Activated CD8-positive, alpha-beta memory T cell treated with anti-CD3 and anti-CD28 coated beads, Interleukin-2, amount 50 U/mL, for 24 hours (primary cell): ENCODE measurements around the gene NUP153.

Experiments
- DNase-seq: peaks from one replicate; pipeline ENCODE4 v3.0.0-alpha.2; 2020; ENCODE audit errors: extremely low read depth

Gene NUP153

DNA sequence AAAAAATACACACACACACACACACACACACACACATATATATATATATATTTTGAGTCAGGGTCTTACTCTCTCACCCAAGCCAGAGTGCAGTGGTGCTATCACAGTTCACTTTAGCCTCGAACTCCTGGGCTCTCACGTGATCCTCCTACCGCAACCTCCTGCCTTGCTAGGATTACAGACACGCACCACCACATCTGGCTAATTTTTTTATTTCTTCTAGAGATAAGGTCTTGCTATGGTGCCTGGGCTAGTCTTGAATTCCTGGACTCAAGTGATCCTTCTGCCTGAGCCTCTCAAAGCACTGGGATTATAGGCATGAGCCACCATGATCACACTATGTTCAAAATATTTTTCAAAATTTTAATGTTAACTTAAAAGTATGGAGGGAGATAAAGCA lies 43.5 kb downstream of the NUP153 start:
- no peak for DNase-seq

DNA sequence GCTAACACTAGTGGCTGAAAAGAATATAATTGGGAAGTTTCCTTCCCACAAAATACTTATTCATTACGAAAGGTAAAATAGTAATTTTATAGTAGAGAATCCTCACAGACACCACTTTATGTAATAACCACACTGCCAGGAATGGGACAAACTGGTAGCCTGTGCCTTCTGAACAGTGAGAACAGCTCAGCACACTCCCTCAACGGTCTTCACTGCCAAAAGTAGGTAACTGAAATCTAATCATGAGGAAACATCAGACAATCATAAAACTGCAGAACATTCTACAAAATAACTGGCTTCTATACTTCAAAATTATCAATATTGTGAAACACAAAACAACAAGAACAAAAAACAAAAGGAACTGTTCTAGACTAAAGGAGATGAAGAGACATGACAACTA lies 44.1 kb downstream of the NUP153 start:
- DNase-seq, result no peak

DNA sequence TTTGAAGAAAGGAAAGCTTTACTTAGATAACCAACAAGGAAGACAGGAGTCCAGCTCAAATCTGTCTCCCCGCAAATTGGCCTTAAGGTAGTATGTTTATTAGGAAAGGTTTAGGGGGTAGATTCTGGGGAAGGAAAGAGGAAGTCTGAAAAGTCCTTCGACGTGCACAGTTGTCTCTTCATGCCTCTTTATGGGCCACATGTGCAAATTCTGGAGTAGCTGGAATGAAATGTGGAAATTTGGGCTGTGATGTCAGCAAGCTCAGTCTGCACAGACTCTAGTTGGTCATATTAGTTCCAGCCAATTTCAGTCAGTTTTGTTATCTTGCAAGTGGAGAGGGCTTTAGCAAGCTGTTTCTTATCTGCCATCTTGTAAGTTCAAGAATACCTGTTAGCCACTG lies 50.1 kb downstream of the NUP153 start:
- DNase-seq, result no peak

DNA sequence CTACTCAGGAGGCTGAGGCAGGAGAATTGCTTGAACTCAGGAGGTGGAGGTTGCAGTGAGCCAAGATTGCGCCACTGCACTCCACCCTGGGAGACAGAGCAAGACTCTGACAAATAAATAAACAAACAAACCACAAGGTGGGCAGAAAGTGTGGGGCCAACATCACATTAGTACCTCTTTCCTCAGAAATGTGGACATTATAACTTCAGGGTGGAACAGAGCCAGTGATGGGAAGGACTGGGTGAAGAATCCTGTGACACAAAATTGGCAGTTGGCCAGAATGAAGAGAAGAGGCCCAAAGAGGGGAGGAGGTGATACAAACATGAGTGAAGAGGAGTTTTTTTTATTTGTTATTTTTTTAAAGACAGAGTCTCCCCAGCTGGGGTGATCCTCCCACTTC lies 50.6 kb downstream of the NUP153 start:
- DNase-seq, result no peak

DNA sequence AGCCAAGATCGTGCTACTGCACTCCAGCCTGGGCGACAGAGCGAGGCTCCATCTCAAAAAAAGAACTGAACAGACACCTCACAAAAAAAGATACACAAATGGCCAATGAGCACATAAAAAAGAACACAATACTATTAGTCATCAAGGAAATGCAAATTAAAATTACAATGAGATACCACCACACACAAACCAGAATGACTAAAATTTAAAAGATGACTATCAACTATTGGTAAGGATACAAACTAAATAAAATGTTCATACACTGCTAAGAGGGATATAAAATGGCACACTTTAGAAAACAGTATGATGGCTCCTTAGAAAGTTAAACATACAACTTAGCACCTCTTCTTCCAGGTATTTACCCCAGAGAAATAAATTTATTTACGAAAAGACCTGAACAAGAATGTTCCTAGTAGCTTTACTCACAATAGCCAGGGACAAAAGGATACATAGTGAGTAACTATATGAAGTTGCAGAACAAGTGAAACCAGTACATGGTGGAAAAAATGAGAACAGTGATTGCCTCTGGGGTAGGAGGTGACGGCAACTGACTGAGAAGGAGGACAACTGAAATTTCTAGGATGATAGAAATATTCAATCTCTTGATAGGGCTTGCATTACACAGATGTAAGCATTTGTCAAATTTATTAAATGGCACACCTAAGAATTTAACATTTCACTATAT lies 53.4 kb downstream of the NUP153 start:
- no peak for DNase-seq

DNA sequence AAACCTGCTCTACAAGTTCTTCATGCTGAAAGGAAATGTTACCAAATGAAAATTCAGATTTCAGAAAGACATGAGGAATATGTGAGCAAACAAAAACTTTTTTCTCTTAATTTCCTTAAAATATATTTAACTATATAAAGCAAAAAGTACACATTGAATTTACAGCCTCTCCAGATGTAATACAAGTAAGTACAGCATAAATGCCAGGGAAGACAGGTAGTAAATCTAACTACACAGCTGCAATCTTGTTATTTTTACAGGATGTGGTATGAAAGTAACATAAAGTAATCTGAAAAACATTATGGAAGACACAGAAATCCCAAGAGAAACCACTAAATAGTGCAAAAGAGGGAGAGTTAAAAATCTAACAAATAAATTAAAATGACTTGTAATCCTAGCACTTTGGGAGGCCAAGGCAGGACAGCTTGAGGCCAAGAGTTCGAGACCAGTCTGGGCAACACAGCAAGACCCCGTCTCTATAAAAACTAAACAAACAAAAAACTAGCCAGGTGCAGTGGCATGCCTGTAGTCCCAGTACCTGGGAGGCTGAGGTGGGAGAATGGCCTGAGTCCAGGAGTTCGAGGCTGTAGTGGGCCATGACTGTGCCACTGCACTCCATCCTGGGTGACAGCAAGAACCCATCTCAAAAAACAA lies 55.9 kb downstream of the NUP153 start:
- DNase-seq, result no peak

DNA sequence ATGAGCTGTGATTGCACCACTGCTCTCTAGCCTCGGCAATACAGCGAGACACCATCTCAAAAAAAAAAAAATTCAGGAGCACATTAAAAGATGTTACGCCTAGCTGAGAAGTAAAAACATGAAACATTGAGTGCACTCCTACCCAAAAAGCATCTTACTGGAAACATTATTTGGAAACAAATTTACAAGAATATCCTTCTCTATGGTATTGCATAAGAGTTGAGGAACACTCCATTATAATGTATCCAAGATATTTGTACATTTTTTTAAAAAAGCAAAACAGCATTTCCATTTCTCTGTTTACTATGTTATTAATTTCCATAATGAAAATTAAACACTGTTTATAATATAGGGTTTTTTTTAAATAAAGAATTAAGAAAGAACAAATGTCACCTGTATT lies 58.0 kb downstream of the NUP153 start:
- DNase-seq, result no peak

DNA sequence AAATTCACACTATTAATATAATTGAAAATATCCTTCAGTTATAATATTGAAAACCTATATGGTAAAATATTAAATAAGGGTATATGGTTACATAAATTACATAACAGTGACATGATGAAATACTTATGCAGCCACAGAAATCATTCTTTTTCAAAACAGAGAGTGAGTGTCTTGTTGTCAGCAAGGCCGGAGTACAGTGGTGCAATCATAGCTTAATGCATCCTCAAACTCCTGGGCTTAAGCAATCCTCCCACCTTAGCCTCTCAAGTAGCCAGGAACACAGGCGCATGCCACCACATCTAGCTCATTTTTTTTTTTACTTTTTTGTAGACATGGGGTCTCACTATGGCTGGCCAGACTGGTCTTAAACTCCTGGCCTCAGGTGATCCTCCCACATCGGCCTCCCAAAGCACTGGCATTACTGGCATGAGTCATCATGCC lies 66.2 kb downstream of the NUP153 start:
- no peak for DNase-seq

DNA sequence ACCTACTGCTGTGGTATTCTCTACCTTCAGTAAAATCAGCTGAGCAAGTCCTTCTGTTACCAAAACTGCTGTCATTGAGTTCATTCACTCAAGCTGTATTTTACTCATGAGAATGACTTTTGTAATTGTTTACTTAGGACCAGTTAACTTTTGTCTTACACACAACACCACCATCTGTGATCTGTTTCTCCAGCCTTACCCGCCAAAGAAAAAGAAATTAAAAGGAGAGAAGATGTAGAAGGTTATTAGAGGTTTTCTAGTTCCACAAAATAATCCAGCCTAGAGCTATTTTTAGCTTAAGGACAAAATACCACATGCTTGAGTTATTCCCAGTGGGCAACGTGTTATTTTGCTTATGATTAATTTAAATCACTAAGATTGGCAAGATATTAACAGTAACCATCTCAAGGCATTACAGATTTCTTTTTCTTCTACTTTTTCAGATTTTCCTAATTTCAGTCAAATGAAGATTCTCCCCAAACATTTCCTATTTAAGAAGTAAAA lies 68.5 kb downstream of the NUP153 start:
- no peak for DNase-seq

DNA sequence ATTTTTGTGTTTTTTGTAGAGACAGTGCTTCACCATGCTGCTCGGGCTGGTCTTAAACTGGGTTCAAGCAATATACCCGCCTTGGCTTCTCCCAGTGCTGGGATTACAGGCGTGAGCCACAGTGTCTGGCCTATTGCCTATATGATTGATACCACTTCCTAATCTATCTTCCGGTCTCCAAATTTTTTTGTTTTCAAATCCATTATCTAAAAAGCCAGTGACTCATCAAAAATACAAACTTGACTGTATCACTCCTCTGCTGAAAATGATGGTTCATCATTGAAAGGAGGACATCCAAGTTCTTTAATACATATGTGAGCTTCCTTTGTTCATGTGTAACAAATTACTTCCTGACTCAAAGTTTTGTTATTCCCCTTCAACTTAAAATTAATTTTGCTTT lies 71.2 kb downstream of the NUP153 start:
- no peak for DNase-seq

DNA sequence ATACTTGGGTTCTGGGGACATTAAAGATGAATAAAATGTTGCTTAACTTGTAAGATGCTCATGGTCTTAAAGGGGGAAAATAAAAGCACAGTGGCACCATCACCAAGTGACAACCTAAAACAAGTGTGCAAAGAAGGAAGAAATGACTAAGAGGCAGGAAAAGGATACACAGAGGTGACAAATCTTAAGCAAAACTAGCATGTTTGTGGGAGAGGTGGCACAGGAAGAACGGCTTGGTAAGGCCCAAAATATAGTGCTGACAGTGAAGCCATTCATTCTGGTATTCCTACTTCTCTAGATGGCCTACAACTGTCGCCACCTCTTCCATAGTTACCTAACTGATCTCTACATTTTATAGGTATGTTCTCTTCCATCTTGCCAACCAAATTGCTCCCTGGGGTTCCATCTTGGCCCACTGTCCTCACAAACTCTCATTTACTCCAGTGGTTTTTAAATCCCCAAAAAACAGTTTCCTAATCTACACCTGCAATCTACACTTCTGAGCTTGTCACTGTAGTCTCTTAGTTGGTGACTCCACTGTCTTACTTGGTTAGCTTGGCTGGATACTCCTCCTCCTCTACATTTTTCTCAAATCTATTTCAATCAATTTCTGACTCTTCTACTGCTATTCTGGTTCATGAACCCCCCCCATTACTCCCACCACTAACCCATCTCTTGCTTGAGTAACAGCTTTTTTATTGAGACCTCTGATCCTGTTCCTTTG lies 73.1 kb downstream of the NUP153 start:
- DNase-seq, result no peak

DNA sequence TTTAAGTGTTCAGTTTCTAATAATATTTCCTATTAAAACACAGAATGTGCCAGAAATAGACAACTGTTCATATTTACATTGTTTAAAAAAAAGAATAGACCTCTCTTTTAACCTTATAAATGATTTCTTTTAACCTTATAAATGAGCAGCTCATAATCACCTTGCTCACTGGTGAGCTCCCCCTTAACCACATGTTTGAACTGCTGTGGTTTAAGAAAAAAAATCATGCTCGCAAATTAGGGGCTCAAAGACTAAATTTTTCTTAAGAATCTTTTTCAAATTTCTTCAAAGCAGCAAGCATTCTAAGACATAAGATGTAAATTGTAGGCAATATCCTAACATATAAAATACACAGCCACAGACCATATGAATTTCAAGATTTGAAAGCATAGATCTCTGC lies 73.8 kb downstream of the NUP153 start:
- no peak for DNase-seq

DNA sequence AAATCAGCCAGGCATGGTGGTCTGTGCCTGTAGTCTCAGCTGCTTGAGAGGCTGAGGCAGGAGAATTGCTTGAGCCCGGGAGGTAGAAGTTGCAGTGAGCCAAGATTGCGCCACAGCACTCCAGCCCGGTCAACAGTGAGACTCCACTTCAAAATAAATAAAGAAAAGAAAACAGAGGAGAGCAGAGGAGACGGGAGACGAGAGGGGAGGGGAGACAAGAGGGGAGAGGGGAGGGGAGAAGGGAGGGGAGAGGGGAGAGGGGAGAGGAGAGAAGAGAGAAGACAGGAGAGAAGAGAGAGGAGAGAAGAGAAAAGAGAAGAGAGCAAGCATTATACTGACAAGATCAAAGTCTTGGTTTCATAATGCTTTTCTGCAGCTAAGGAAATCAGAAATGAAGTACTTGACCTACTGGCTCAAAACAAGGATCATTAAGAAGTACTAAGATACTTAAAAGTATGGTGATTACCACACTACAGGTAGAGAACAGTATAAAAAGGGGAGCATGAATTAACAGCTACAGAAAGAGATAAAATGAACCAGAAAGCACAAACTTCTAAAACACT lies 76.1 kb downstream of the NUP153 start:
- DNase-seq, result no peak

DNA sequence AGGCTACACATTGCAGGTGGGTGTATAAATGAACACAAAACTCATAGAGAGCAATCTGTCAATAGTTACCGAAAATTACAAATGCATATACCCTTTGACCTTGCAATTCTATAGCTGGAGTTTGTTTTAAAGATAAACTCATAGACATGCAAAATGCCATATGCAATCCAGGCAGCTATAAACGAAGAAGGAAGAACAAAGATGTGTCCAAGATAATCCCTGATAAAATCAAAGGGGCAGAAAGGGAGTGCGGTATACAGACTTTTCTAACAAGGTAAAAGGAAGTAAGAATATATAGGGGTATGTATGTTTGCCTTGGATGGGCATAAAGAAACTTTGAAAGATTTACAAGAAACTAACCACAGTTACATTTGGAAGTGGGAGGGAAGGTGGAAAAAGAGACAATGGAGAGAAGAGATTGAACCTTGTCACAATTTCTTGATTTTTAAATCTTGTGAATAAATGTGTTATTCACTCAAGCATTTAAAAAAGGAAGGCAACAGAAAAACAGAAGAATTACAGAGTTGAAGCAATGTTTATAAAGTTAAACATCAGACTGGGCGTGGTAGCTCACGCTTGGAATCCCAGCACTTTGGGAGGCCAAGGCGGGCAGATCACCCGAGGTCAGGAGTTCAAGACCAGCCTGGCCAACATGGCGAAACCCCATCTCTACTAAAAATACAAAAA lies 76.8 kb downstream of the NUP153 start:
- no peak for DNase-seq

DNA sequence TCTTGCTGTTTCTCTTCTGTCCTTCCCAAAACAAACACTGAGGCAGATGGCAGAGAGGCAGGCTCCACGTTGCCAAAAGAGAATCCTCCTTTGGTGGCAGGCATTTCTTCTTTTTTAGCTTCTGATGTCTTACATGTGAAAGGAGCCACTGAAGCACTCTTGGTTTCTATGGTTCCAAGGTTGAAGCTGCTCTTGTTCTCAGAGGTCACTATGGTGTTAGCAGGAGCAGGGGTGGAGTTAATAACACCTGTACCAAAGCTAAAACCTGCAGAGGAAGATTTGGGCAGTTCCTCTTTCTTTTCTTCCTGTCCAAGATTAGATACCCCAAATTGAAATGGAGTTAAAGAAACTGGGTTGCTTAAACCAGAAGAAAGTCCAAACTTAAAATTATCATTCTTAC lies 77.9 kb downstream of the NUP153 start:
- no peak for DNase-seq

DNA sequence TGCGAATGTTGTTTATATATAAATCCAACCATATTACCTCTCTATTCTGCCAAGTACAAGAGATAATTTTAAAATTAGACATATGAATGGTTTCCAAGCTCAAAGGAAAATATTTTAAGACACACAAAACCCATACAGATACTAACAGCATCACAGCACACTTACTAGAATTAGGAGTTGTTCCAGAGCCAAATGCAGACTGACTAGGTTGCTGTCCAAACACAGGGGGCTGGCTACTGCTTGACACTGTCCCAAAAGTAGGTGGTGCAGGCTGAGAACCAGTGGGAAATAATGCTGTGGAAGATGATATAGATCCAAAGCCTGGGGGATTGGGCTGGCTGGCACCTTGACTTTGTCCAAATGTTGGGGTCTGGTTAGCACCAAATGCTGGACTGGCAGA lies 82.3 kb downstream of the NUP153 start:
- DNase-seq, result no peak

DNA sequence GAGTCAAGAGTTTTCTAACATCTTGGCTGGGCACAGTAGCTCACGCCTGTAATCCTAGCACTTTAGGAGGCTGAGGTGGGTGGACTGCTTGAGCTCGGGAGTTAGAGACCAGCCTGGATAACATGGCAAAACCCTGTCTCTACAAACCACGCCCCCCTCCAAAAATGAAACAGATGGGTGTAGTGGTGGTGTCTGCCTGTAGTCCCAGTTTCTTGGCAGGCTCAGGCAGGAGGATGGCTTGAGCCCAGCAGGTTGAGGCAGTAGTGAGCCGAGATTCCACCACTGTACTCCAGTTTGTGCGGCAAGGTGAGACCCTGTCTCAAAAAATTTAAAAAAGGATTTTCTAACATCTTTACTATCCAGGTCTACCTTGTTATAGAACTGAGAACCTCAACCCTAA lies 84.6 kb downstream of the NUP153 start:
- DNase-seq, result no peak

DNA sequence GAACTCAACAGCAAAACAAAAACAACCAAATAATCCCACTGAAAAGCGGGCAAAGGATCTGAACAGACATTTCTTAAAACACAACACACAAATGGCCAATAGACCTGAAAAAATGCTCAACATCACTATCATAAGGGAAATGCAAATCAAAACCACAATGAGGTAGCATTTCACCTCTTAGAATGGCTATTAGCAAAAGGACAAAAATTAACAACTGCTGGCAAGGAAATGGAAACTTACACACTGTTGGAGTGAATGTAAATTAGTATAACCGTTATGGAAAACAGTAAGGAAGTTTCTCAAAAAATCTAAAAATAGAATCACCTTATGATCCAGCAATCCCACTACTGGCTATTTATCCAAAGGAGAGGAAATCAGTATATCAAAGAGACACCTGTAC lies 85.7 kb downstream of the NUP153 start:
- DNase-seq, result no peak

DNA sequence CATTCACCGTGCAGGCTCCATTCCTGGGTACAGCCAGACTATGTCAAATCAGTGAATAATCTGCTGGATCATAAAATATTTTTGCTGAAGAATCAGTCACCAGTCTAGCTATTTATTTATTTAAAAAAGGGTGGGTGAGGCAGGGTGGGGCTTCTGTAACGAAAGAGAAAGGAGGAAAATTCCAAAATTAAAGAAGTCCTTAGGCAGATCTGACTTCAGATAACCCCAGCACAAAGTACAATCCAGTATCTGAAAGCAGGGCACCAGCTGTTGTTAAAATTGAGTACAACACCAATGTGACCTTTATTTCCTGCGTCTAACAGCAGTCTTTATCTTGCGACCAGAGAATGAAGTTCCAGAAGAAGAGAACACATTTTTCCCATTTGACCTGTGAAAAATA lies 90.9 kb downstream of the NUP153 start:
- DNase-seq, result no peak

DNA sequence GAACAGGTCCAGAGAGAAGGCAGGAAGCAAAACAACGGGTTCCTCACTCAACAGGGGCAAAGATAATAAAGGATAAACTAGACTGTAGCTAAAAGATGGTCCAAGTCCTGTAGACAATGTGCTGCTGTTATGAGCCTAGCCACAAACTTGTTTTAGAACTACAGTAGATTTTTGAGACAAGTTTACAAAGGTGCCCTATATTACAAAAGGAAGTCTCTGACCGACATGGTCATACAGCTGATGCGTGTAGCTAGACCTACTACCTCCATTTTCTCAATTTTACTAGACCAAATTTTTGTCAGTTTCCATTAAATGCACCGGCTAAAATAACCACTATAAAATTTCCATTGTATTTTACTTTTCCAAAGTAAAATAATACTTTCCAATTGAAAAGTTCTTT lies 94.7 kb downstream of the NUP153 start:
- DNase-seq, result no peak

DNA sequence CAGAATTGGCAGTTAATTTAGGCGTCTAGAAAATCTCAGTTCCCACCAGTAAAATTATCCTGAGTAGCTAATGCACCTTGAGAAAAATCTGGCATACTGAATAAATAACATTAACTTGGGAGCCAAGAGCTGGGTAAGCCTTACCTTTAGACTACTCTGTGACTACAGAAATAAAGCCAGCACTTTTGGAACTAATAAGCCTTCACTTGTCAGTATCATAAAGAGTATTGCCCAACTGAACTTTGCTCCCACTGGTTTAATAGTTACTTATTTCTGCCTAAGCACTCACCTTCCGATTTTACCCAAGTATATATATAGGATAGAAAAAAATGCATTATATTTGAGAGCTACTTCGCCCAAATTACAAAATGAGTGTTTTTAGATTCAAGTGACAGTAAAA lies 95.9 kb downstream of the NUP153 start:
- DNase-seq, result no peak

DNA sequence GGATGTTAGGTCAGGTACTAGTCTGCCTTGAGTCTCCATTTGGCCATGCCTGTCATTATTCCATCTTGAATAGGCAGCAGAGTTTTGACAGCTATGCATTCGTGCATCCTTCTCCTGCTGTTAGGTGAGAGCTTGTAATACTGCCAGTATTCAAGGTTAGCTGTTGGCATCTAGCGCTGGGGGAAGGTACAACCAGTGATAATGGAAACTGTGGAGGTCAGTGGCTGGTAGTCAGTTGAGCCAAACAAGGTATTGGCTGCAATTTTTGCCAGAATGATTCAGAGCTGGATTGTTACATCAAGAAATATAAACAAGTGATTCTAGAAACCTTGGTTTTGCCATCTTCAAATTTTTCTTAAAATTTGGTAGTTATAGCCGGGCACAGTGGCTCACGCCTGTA lies 100.1 kb downstream of the NUP153 start:
- no peak for DNase-seq
